MM.1S (cell line): ENCODE measurements around the gene FGFRL1.

ENCODE experiments used
- DNase-seq: peaks from one replicate; pipeline ENCODE4 v3.0.0-alpha.2; 2015
- H2AFZ ChIP-seq: fragments of 300-600 bp; sonication (generic); 2 replicates; pipeline ENCODE4 v1.6.0; 2016; ENCODE audit warnings: antibody characterized with exemption, low read length
- H3F3A ChIP-seq: fragments of 300-600 bp; sonication (generic); 2 replicates; pipeline ENCODE4 v1.6.1; 2016; ENCODE audit warnings: mild to moderate bottlenecking, antibody characterized with exemption, low read length, moderate library complexity, mixed read lengths; ENCODE audit not compliant: insufficient read depth
- H3K27ac ChIP-seq: fragments of 300-600 bp; sonication (generic); 2 replicates; pipeline ENCODE4 v1.5.1; 2016; ENCODE audit warnings: mild to moderate bottlenecking, low read length
- H3K27me3 ChIP-seq: fragments of 300-600 bp; sonication (generic); replicated peaks from 2 replicates; pipeline ENCODE4 v1.6.0; 2016; ENCODE audit warnings: low read length; ENCODE audit not compliant: insufficient read depth
- H3K36me3 ChIP-seq: fragments of 300-600 bp; sonication (generic); replicated peaks from 2 replicates; pipeline ENCODE4 v1.6.1; 2016; ENCODE audit warnings: mild to moderate bottlenecking, low read length, mixed read lengths; ENCODE audit not compliant: insufficient read depth
- H3K4me1 ChIP-seq: fragments of 300-600 bp; sonication (generic); 2 replicates; pipeline ENCODE4 v1.6.1; 2016; ENCODE audit warnings: low read length, mixed read lengths
- H3K4me2 ChIP-seq: fragments of 300-600 bp; sonication (generic); 2 replicates; pipeline ENCODE4 v1.6.0; 2016; ENCODE audit warnings: low read depth, low read length
- H3K4me3 ChIP-seq: fragments of 300-600 bp; sonication (generic); 2 replicates; pipeline ENCODE4 v1.5.1; 2016; ENCODE audit warnings: low read length, mixed read lengths
- H3K79me2 ChIP-seq: fragments of 300-600 bp; sonication (generic); 2 replicates; pipeline ENCODE4 v1.6.1; 2016; ENCODE audit warnings: mixed run types, low read length, mixed read lengths
- H3K9ac ChIP-seq: fragments of 300-600 bp; sonication (generic); 2 replicates; pipeline ENCODE4 v1.6.1; 2016; ENCODE audit warnings: low read length, mixed read lengths
- H3K9me2 ChIP-seq: fragments of 300-600 bp; sonication (generic); replicated peaks from 2 replicates; pipeline ENCODE4 v1.6.1; 2016; ENCODE audit warnings: mild to moderate bottlenecking, low read length, mixed read lengths; ENCODE audit not compliant: insufficient read depth
- H3K9me3 ChIP-seq: fragments of 300-600 bp; sonication (generic); replicated peaks from 2 replicates; pipeline ENCODE4 v1.6.1; 2016; ENCODE audit warnings: mild to moderate bottlenecking, low read length, mixed read lengths; ENCODE audit not compliant: insufficient read depth
- H4K20me1 ChIP-seq: fragments of 300-600 bp; sonication (generic); 2 replicates; pipeline ENCODE4 v1.6.1; 2016; ENCODE audit warnings: mild to moderate bottlenecking, low read length, moderate library complexity, mixed read lengths; ENCODE audit not compliant: insufficient read depth
- EZH2 ChIP-seq: fragments of 300-600 bp; sonication (generic); optimal IDR thresholded peaks from 2 replicates; pipeline ENCODE3; 2017; ENCODE audit warnings: low read depth, mild to moderate bottlenecking, antibody characterized with exemption, low read length, mixed read lengths
- EZH2phosphoT487 ChIP-seq: fragments of 300-600 bp; sonication (generic); IDR thresholded peaks from 2 replicates; pipeline ENCODE4 v1.6.1; 2018; ENCODE audit warnings: antibody characterized with exemption, low read length
- TF ChIP-seq, protein P1 (sequence below): fragments of 300-600 bp; sonication (generic); IDR thresholded peaks from 2 replicates; pipeline ENCODE4 v1.5.1; 2016; ENCODE audit warnings: antibody characterized with exemption, low read length, mixed read lengths

FGFRL1 gene

DNA sequence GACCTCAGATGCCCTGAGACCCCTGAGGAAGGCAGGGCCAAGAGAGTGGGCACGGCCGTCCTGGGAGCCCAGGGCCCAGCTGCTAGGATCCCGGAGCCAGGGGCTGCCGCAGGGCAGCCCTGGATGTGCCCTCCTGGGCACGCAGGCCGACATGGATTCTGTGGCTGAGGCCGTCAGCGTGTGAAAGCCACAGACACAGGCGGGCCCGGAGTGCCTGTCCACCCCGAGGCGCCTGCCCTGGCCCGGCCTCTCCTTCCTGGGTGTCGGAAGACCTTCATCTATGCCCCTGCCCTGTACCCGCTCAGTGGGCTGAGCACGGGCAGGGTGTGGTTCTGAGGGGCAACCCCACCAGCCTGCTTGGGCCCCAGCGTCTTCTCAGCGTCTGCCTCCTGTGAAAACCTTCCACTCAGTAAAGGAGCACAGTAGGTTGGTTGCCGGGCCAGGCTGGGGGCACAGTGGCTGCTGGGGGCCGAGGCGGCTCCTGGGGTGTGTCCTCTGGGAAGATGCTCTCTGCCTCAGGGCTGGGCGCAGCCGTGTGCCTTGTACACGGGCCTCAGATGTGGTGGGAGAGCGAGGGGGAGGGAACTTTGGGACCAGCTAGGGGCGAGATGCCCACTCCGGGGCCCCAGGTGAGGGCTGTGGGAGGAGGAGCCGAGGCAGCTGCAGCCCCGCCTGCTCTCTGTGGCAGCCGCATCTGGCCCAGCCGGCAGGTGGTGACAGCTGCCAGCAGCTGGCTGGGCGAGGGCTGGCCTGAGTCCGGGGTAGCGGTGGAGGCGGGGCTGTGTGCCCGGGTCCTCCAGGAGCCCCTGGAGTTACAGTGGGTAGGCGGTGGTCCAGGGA, 20.8 kb downstream of the FGFRL1 start:
- Histone ChIP-seq H3K79me2 (no peaks in the 10 kb centered on the region), H3K9me3 (no peaks in the 10 kb centered on the region), H3K36me3 (no peaks in the 10 kb centered on the region), H3K4me3 (no peak overlapping the region), H3K27ac (no peak overlapping the region), H2AFZ (no peak overlapping the region), H3K4me1 (no peaks in the 10 kb centered on the region), H3K27me3 (no peaks in the 10 kb centered on the region), H4K20me1 (no peaks in the 10 kb centered on the region), H3K9ac (no peak overlapping the region), H3K9me2 (no peaks in the 10 kb centered on the region), H3K4me2 (no peak overlapping the region), H3F3A (no peaks in the 10 kb centered on the region)
- no peak for DNase-seq
- TF ChIP-seq EZH2 (no peak), EZH2phosphoT487 (no peak)
- TF ChIP-seq, protein P1, sequence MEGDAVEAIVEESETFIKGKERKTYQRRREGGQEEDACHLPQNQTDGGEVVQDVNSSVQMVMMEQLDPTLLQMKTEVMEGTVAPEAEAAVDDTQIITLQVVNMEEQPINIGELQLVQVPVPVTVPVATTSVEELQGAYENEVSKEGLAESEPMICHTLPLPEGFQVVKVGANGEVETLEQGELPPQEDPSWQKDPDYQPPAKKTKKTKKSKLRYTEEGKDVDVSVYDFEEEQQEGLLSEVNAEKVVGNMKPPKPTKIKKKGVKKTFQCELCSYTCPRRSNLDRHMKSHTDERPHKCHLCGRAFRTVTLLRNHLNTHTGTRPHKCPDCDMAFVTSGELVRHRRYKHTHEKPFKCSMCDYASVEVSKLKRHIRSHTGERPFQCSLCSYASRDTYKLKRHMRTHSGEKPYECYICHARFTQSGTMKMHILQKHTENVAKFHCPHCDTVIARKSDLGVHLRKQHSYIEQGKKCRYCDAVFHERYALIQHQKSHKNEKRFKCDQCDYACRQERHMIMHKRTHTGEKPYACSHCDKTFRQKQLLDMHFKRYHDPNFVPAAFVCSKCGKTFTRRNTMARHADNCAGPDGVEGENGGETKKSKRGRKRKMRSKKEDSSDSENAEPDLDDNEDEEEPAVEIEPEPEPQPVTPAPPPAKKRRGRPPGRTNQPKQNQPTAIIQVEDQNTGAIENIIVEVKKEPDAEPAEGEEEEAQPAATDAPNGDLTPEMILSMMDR = no peak

DNA sequence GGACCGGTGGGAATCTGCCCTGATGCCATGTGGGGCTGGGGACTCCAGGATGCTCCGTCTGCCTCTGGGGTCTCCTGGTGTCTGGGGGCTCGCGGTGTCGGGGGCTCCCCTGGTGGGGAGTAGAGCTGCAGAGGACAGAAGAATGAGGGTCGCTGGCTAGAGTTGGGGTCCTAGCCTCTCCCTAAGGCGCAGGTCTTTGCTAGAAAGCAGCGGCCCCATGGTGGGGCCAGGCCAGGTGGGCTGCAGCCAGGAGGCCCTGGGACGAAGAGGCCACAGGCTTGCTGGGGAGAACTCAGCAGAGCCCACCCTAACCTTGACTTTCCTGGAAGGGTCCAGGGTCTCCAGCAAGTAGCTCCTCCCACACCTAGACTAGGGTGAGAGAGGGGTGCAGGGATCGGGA, 21.4 kb downstream of the FGFRL1 start:
- H3K9ac ChIP-seq = no peak overlapping the region
- DNase-seq = no peak
- no peaks in the 10 kb centered on the region for H3K79me2 ChIP-seq
- H2AFZ ChIP-seq = no peak overlapping the region
- H3K4me1 ChIP-seq = no peaks in the 10 kb centered on the region
- TF ChIP-seq, protein P1 = no peak
- TF ChIP-seq EZH2phosphoT487 = no peak
- H3K4me2 ChIP-seq = no peak overlapping the region
- no peak overlapping the region for H3K27ac ChIP-seq
- no peaks in the 10 kb centered on the region for H3K36me3 ChIP-seq
- no peaks in the 10 kb centered on the region for H3K9me3 ChIP-seq
- no peaks in the 10 kb centered on the region for H4K20me1 ChIP-seq
- no peak overlapping the region for H3K4me3 ChIP-seq
- H3K9me2 ChIP-seq = no peaks in the 10 kb centered on the region
- H3F3A ChIP-seq = no peaks in the 10 kb centered on the region
- H3K27me3 ChIP-seq = no peaks in the 10 kb centered on the region

DNA sequence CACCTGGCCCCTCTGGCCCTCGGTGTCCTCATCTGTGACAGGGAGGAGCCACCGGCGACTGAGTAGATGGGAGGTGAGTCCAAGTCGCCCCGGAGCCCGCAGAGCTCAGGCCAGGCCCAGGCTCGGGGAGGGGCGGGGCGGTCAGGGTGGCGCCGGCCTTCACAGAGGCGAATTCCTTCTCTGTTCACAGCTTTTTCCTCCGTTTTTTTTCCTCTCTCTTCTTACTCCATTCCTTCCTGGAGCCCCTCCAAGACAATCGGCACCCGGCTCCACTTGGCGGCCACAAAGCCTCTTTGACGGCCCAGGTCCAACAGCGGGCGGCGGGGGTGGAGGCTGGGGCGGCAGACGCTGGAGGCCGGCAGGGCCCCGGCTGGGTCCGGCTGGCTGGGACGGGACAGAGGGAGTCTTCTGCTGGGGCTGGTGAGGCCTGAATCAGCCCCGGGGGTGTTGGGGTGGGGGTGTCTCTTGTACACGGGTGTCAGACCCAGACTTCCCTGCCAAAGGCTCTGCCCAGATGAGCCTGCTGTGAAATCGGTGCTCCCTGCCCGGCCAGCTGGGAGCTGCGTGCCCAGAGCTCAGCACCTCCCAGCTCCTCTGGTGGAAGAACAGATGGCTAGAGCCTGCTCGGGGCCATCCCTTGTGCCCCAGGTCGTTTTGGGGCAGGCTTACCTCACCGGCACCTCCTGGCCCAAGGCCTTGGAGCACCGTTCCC, 22.6 kb downstream of the FGFRL1 start:
- no peak overlapping the region for H2AFZ ChIP-seq
- no peaks in the 10 kb centered on the region for H3K79me2 ChIP-seq
- H3K9me2 ChIP-seq = no peaks in the 10 kb centered on the region
- no peak overlapping the region for H3K4me2 ChIP-seq
- no peaks in the 10 kb centered on the region for H3K27me3 ChIP-seq
- no peaks in the 10 kb centered on the region for H3K36me3 ChIP-seq
- no peak overlapping the region for H3K9ac ChIP-seq
- H3K27ac ChIP-seq = no peak overlapping the region
- H3F3A ChIP-seq = no peaks in the 10 kb centered on the region
- DNase-seq = no peak
- H3K4me3 ChIP-seq = no peak overlapping the region
- H3K4me1 ChIP-seq = no peaks in the 10 kb centered on the region
- no peaks in the 10 kb centered on the region for H4K20me1 ChIP-seq
- no peaks in the 10 kb centered on the region for H3K9me3 ChIP-seq
- no peak for TF ChIP-seq EZH2

DNA sequence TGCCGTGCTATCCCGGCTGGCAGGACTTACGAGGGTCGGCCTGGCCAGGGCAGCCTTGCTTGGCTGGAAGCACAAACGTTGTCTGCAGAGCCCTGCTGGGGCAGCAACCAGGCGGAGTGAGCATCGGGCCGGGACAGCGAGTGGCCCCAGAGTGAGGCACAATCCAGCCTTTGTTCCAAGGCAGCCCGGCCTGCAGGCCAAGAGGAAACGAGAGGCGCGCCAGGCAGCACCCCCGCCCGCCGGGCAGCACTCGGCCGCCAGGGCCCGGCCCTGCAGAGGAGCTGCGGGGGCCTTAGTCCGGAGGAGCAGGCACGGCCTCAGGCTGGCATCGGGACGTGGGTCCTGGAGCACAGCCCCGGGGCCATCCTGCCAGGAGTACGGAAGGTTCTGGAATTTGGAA, 24.1 kb downstream of the FGFRL1 start:
- Histone ChIP-seq H3K9me3 (no peaks in the 10 kb centered on the region), H3K4me3 (no peak overlapping the region), H3K36me3 (no peaks in the 10 kb centered on the region), H3K27me3 (no peaks in the 10 kb centered on the region), H2AFZ (no peak overlapping the region), H3F3A (no peaks in the 10 kb centered on the region), H3K27ac (no peak overlapping the region), H3K4me2 (no peak overlapping the region), H4K20me1 (no peaks in the 10 kb centered on the region), H3K79me2 (no peaks in the 10 kb centered on the region), H3K4me1 (no peaks in the 10 kb centered on the region), H3K9me2 (no peaks in the 10 kb centered on the region), H3K9ac (no peak overlapping the region)
- TF ChIP-seq EZH2 = no peak
- no peak for TF ChIP-seq EZH2phosphoT487
- TF ChIP-seq, protein P1 = no peak
- no peak for DNase-seq
